GM23338 (cell line): ENCODE data around the gene ZNF692.

ENCODE experiments used
- CREB1 ChIP-seq: fragments of 250-450 bp; sonication (Bioruptor Pico); IDR thresholded peaks from 2 replicates; pipeline ENCODE4 v1.5.0; 2020; ENCODE audit warnings: low read depth, mild to moderate bottlenecking, moderate library complexity
- EZH2 ChIP-seq: fragments of 200-600 bp; sonication (generic); IDR thresholded peaks from one replicate; pipeline ENCODE4 v1.8.0; 2017; ENCODE audit warnings: antibody characterized with exemption, mild to moderate bottlenecking, low read depth; ENCODE audit not compliant: unreplicated experiment
- EZH2phosphoT487 ChIP-seq: fragments of 200-600 bp; sonication (generic); IDR thresholded peaks from one replicate; pipeline ENCODE4 v1.8.1; 2018; ENCODE audit warnings: antibody characterized with exemption; ENCODE audit not compliant: unreplicated experiment
- POLR2AphosphoS5 ChIP-seq: IDR thresholded peaks from 2 replicates; pipeline ENCODE4 v1.6.1; 2016; ENCODE audit warnings: antibody characterized with exemption, low read depth
- TF ChIP-seq, protein P1 (sequence below), 2 experiments: fragments of 200-600 bp in 1 of 2; sonication (generic) in 1 of 2; conservative IDR thresholded peaks; 2 replicates each; pipeline versions ENCODE4 v1.5.1 to v1.6.1; 2016 to 2017; ENCODE audit warnings: antibody characterized with exemption in 2 of 2, low read depth in 2 of 2, mild to moderate bottlenecking in 2 of 2, moderate library complexity in 1 of 2
- TF ChIP-seq, protein P2 (sequence below): IDR thresholded peaks from one replicate; pipeline ENCODE4 v1.6.1; 2018; ENCODE audit warnings: antibody characterized with exemption; ENCODE audit not compliant: unreplicated experiment

DNA sequence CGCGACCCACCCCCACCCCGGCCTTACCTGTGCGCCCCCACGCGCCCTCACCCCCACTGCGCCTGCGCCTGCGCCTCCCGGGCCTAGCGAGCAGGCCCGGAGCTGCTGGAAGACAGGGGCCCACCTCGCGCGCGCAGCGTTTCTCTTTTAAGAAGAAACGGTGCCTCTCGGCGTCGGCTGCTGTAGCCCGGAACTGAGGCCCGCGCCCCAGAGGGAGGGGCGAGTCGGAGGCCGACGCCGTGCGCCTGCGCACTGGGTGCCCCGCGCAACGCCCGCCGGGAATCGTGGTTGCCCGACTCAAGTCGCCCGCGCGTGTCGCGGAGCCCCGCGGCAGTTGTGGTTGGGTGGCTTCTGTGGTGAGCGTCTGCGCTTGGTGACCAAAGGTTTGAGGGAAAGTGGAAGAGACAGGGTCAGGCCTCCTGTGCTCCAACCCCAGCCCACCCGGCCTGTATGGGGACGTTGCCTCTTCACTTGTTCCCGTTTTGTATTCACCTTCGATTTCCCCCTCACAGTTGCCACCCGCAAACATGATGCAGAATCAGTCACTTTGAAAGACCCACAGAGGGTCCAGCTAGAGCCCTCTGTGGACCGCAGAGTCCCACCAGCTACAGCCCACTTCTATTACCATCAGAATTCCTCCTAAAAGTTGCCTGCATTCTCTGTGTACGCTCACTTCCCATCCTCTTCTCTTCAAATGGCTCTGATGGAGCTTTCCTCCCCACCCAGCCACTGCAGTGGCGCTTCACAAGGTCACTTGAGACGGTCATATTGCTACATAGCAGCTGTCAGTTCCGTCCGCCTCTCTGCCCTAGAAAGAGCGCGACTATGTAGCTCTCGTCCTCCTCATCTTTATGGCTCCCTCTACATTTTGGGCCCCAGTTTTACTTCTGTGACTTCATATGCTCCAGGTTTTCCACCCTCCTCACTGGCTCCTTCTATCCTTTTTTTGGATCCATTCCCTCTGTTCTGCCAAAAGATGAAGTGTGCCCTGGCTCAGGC, at the start of gene ZNF692:
- TF ChIP-seq EZH2 (no peak), POLR2AphosphoS5 (peak; percentile 85), EZH2phosphoT487 (no peak), CREB1 (peak; percentile 23; the same call in 1 of the 2 replicates)
- TF ChIP-seq, protein P1, sequence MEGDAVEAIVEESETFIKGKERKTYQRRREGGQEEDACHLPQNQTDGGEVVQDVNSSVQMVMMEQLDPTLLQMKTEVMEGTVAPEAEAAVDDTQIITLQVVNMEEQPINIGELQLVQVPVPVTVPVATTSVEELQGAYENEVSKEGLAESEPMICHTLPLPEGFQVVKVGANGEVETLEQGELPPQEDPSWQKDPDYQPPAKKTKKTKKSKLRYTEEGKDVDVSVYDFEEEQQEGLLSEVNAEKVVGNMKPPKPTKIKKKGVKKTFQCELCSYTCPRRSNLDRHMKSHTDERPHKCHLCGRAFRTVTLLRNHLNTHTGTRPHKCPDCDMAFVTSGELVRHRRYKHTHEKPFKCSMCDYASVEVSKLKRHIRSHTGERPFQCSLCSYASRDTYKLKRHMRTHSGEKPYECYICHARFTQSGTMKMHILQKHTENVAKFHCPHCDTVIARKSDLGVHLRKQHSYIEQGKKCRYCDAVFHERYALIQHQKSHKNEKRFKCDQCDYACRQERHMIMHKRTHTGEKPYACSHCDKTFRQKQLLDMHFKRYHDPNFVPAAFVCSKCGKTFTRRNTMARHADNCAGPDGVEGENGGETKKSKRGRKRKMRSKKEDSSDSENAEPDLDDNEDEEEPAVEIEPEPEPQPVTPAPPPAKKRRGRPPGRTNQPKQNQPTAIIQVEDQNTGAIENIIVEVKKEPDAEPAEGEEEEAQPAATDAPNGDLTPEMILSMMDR (conservative IDR thresholded peaks at IDR 0.05; ENCODE audit: low read depth in 2 of 2) = no peak
- TF ChIP-seq, protein P2, sequence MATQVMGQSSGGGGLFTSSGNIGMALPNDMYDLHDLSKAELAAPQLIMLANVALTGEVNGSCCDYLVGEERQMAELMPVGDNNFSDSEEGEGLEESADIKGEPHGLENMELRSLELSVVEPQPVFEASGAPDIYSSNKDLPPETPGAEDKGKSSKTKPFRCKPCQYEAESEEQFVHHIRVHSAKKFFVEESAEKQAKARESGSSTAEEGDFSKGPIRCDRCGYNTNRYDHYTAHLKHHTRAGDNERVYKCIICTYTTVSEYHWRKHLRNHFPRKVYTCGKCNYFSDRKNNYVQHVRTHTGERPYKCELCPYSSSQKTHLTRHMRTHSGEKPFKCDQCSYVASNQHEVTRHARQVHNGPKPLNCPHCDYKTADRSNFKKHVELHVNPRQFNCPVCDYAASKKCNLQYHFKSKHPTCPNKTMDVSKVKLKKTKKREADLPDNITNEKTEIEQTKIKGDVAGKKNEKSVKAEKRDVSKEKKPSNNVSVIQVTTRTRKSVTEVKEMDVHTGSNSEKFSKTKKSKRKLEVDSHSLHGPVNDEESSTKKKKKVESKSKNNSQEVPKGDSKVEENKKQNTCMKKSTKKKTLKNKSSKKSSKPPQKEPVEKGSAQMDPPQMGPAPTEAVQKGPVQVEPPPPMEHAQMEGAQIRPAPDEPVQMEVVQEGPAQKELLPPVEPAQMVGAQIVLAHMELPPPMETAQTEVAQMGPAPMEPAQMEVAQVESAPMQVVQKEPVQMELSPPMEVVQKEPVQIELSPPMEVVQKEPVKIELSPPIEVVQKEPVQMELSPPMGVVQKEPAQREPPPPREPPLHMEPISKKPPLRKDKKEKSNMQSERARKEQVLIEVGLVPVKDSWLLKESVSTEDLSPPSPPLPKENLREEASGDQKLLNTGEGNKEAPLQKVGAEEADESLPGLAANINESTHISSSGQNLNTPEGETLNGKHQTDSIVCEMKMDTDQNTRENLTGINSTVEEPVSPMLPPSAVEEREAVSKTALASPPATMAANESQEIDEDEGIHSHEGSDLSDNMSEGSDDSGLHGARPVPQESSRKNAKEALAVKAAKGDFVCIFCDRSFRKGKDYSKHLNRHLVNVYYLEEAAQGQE = no peak
